WERI-Rb-1 (cell line): Measurements from ENCODE around the gene TSHZ3.

Experiments
- DNase-seq: peaks from one replicate; pipeline ENCODE4 v3.0.0-alpha.2; 2020
- H3K27ac ChIP-seq: fragments of 250-450 bp; sonication (Bioruptor Pico); 2 replicates; pipeline ENCODE4 v1.5.1; 2020; ENCODE audit warnings: mild to moderate bottlenecking, moderate library complexity
- H3K27me3 ChIP-seq: fragments of 250-450 bp; sonication (Bioruptor Pico); 2 replicates; pipeline ENCODE4 v1.5.1; 2021; ENCODE audit warnings: mild to moderate bottlenecking, low read depth, moderate library complexity; ENCODE audit not compliant: insufficient read depth, severe bottlenecking
- H3K36me3 ChIP-seq: fragments of 250-450 bp; sonication (Bioruptor Pico); 2 replicates; pipeline ENCODE4 v1.5.1; 2020; ENCODE audit warnings: mild to moderate bottlenecking, moderate library complexity
- H3K4me3 ChIP-seq: 2 replicates; pipeline ENCODE4 v1.5.1; 2011; ENCODE audit warnings: low read depth, mild to moderate bottlenecking, control low read depth, low read length
- H3K9me3 ChIP-seq: fragments of 250-450 bp; sonication (Bioruptor Pico); 2 replicates; pipeline ENCODE4 v1.5.1; 2021; ENCODE audit warnings: mild to moderate bottlenecking, moderate library complexity; ENCODE audit not compliant: severe bottlenecking
- CTCF ChIP-seq: IDR thresholded peaks from 2 replicates; pipeline ENCODE4 v1.5.1; 2011; ENCODE audit warnings: low read depth, mild to moderate bottlenecking, control low read depth, inconsistent platforms, low read length

TSHZ3 gene

GRCh38 chr19:31255174-31255799 is 93.9 kb downstream of the TSHZ3 start:
- TF ChIP-seq CTCF: no peak
- DNase-seq: no peak
- Histone ChIP-seq H3K27ac (no peak overlapping the region), H3K4me3 (no peak overlapping the region), H3K27me3 (no peaks in the 10 kb centered on the region), H3K9me3 (no peaks in the 10 kb centered on the region), H3K36me3 (no peaks in the 10 kb centered on the region)

GRCh38 chr19:31254611-31255010 is 94.6 kb downstream of the TSHZ3 start:
- Histone ChIP-seq H3K27me3 (no peaks in the 10 kb centered on the region), H3K9me3 (no peaks in the 10 kb centered on the region), H3K36me3 (no peaks in the 10 kb centered on the region), H3K4me3 (no peak overlapping the region), H3K27ac (no peak overlapping the region)
- no peak for DNase-seq
- TF ChIP-seq CTCF: no peak

GRCh38 chr19:31254180-31254551 is 95.1 kb downstream of the TSHZ3 start:
- no peak for TF ChIP-seq CTCF
- H3K36me3 ChIP-seq: no peaks in the 10 kb centered on the region
- H3K9me3 ChIP-seq: no peaks in the 10 kb centered on the region
- H3K27me3 ChIP-seq: no peaks in the 10 kb centered on the region
- no peak overlapping the region for H3K27ac ChIP-seq
- H3K4me3 ChIP-seq: no peak overlapping the region
- no peak for DNase-seq

GRCh38 chr19:31253526-31254179 is 95.6 kb downstream of the TSHZ3 start:
- Histone ChIP-seq H3K27ac (no peak overlapping the region), H3K27me3 (no peaks in the 10 kb centered on the region), H3K9me3 (no peaks in the 10 kb centered on the region), H3K4me3 (no peak overlapping the region), H3K36me3 (no peaks in the 10 kb centered on the region)
- DNase-seq: no peak
- TF ChIP-seq CTCF: no peak

GRCh38 chr19:31252441-31252840 is 96.8 kb downstream of the TSHZ3 start:
- Histone ChIP-seq H3K4me3 (no peak overlapping the region), H3K27me3 (no peaks in the 10 kb centered on the region), H3K36me3 (no peaks in the 10 kb centered on the region), H3K9me3 (no peaks in the 10 kb centered on the region), H3K27ac (no peak overlapping the region)
- no peak for TF ChIP-seq CTCF
- DNase-seq: no peak

- Histone ChIP-seq H3K9me3 (no peaks in the 10 kb centered on the region), H3K4me3 (no peak overlapping the region), H3K27me3 (no peaks in the 10 kb centered on the region), H3K36me3 (no peaks in the 10 kb centered on the region), H3K27ac (no peak overlapping the region)
- no peak for DNase-seq
- peak; percentile 26; the same call in 1 of the 2 replicates for TF ChIP-seq CTCF
These were observed 100.0 kb downstream of the TSHZ3 start for GRCh38 chr19:31249217-31249616.
